Activated CD4-positive, CD25-positive, alpha-beta regulatory T cell treated with anti-CD3 and anti-CD28 coated beads, Interleukin-2, amount 50 U/mL, for 72 hours (primary cell): ENCODE measurements around the gene FABP3.

Source experiments
- DNase-seq: peaks from one replicate; pipeline ENCODE4 v3.0.0; 2021

The FABP3 gene

DNA sequence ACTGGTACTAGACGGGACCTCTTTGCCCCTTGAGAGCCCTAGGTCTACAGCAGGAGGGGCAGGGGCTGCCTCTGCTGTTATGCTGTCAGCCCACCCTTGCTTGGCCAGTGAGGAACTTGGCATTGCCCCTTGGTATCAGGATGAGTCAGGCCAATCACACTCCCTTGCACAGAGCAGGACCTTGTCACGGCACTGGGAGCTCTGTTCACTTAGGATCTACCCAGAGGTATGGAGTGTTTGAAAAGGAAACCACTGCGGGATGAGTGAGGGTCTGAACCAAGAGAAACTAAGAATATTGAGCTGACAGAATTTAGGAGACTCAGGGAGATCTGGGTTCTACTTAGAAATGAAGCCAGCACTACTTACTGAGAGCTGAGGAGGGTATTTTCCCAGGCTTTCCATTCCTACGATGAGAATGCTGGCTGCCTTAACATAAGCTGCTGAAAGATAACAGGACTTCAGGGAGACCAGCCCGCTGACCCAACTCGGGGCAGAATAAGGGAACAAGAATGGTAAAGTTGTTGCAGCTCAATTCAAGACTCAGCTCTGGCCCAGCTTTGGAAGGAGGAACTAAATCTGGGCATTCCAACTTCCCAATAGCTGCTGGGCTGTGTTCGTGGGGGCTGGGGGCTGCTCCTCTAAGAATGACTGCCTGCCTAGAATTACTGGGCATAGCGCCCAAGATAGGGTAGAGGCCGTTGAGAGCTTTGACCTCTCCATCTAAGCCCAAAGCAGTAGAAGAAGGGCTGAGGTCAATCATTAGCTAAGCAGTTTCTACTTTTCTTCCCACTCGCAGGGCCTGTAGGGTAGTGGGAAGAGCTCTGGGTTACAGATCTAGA, 1.5 kb downstream of the FABP3 start:
- DNase-seq: no peak

GRCh38 chr1:31370565-31370964, 2.3 kb downstream of the FABP3 start:
- DNase-seq: no peak

- no peak for DNase-seq
These were observed 2.9 kb downstream of the FABP3 start for GRCh38 chr1:31370021-31370420.

DNA sequence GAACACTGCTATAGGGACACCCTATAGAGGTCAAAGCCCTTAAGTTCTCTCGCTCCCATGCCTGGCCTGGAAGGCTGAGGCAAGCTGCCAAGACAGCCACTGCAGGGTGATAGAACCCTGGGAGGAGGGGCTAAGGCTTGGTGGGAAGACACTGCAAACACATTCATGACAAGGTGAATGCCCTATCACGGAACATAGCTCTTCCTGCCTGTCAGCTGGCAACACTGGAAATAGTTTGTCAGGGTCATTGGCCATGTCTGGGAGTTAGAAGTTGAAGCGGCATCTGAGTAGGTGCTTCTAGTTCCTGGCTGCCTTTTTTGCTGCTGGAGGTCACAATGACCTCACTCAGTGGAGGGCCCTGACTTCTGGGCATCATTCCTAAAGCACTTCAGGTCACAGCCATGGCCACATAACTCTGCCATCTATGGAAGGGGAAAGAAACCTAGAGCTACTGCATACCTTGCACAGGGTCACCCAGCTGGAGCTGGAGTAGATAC, 4.2 kb downstream of the FABP3 start:
- no peak for DNase-seq

GRCh38 chr1:31366796-31367195, 6.1 kb downstream of the FABP3 start:
- no peak for DNase-seq

DNA sequence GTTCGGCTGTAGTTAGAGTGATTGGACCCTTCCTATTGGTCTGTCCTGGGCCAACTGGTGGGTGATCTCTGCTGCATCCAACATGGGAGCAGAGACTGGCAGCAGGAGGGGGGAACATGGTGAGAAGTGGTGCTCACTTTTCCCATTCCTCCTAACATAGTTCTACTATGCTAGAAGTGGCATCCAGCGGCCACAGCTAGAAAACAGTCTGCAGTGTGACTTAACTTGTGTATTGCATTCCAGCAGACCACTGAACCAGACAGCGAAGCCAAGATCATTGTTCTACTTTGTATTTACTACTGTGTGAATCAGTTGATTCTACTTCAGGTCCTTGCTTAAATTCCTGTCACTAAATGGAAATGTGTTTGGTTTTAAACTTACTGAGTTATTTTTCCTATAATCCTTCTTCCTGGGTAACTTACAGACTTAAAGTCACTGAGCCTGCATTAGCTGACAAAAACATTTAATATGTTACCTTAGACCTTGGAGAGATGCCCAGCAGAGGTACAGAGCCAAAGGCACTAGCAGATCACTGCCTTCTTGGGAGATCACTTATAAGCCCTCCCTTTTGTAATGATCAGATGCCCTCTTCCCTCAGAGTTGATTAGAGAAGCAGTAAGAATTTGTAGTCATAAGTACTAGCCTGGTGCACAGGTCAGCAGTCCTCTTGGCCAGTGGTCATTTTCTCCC, 8.2 kb downstream of the FABP3 start:
- no peak for DNase-seq

DNA sequence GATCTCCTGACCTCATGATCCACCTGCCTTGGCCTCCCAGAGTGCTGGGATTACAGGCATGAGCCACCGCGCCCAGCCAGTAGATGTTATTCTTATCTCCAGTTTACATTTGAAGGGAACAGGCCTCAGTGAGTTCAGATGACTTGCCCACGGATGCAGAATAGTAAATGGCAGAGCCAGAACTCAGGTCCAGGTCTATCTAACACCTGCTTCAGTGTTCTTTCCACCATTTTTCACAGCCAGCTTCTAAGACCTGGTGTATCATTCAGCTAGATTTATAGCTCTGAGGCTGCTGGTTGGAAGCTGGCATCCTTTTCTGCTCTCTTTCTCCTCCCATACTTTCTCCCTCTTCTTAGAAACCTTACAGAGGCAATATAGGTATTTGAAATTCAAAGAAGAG, 10.8 kb downstream of the FABP3 start:
- no peak for DNase-seq

GRCh38 chr1:31361607-31362006, 11.3 kb downstream of the FABP3 start:
- DNase-seq: no peak

DNA sequence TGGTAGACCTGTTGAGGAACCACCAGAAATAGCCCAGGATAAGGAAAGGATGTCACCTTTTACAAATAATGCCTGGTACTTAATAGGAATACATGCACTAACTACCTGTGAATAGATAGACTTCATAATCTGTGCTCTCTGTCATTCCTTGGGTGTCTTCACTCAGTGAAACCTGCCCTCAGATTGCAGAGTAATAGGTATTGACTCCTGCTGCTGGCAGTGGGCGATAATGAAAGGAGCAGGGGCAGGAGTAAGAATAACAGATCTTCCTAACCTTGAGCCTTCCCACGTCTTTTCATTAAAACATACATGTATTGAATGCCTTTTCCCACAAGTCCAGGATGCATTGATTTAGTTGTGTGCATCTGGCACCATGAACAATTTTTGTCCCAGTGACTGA, 16.4 kb downstream of the FABP3 start:
- DNase-seq: no peak

DNA sequence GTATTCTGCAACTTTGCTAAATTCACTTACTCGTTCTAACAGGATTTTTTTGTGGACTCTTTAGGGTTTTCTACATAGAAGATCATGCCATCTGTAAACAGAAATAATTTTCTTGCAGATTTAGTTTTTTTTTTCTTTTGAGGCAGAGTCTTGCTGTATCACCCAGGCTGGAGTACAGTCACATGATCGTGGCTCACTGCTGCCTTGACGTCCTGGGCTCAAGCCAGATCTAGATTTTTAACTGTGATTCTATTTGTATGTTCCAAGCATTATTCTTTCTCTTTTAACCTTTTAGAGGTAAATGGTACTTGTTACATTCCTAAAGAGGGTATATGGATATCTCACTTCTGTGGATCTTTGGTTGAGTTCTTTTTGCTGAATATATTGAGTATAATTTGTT, 18.6 kb downstream of the FABP3 start:
- no peak for DNase-seq

DNA sequence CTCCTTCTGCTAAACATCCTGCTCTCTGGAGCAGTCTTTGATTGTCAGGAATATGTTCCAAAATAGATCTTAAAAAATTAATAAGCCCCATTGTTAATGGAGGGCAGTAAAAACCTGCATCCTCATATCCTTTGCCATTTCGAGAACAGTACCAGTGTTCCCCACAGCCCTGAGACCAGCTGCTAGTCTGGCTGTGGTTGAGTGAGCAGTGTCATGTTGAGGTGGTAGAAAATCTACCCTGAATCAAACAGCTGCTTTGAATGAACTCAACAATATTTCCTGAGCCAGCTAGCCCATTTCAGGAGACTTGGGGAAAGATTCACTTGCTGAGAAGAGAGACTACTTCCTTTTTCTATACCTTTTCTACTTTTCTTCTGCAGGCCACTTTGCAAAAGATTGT, 24.4 kb downstream of the FABP3 start:
- DNase-seq: no peak

- no peak for DNase-seq
These were observed 26.1 kb downstream of the FABP3 start for GRCh38 chr1:31346785-31347184.

DNA sequence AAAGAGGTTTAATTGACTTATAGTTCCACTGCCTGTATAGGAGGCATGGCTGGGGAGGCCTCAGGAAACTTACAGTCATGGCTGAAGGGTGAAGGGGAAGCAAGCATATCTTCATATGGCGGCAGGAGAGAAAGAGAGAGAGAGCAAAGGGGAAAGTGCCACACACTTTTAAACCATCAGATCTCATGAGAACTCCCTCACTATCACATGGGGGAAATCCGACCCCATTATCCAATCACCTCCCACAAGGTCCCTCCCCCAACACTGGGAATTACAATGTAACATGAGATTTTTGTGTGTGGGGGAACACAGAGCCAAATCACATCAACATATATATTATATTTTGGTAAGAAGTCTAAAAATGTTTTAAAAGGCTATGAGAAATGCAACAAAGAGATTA, 27.2 kb downstream of the FABP3 start:
- no peak for DNase-seq

DNA sequence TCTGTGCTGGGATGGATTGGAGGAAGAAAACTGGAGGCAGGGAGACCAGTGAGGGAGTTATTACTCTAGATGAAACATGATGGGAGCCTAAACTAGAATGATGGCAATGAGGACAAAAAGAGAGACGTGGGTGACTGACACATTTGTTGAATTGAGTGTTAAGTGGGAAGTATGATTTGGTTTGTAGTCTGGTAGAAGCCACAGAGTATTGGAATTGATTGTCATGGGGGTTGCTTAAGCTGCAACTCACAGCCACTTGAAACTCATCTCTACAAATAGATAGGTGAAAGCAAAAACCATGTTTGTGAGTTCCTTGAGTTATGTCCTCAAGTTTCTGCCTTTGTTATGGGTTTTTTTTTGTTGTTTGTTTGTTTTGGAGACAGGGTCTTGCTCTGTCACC, 28.4 kb downstream of the FABP3 start:
- DNase-seq: no peak

GRCh38 chr1:31336687-31337467, 36.0 kb downstream of the FABP3 start:
- no peak for DNase-seq

DNA sequence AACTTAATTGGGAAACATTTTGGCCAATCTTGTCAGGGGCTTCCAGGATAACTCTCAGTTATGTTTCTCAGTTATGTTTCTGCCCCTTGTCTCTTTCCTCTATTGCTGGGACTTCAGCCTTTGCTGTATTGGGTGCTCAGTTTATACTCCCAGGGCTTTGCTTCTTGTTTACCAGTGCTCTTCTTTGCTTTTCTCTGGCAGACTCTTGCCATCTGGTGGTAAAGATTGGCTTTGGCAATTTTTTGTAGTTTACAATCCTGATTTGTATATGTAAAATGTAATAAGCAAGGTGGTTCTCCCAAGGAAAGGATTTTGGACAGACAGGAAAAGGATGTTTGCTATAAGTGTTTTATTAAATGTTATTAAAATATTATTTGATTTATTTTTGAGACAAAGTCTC, 37.9 kb downstream of the FABP3 start:
- no peak for DNase-seq

DNA sequence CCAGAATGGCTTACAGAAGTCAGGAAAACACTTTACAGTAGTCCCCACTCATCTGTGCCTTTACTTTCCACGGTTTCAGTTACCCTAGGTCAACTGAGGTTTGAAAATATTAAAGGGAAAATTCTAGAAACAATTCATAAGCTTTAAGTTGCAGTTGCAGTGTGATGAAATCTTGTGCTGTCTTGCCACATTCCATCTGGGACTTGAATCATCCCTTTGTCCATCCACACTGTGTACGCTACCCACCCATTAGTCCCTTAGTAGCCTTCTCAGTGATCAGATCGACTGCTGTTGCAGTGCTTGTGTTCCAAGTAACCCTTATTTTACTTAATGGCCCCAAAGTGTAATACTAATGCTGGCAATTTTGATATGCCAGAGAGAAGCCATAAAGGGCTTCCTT, 45.5 kb downstream of the FABP3 start:
- DNase-seq: no peak

- DNase-seq: no peak
These were observed 46.4 kb downstream of the FABP3 start for GRCh38 chr1:31326461-31326860.

DNA sequence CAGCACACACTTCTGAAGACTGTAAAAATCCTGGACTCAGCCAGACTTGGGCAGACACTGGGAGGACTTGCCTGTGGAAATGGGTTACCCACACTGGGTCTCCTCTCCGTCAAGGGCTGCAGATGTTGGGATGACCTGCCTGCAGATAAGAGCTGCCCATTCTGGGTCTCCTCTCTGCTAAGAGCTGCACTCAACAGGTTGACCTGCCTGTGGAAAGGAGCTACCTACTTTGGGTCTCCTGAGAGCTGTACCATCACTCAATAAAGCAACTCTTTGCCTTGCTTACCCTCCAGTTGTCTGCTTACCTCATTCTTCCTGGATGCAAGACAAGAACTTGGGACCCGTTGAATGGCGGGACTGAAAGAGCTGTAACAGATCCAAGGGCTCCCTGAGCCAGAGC, 47.9 kb downstream of the FABP3 start:
- no peak for DNase-seq

GRCh38 chr1:31324093-31324492, 48.8 kb downstream of the FABP3 start:
- DNase-seq: no peak

DNA sequence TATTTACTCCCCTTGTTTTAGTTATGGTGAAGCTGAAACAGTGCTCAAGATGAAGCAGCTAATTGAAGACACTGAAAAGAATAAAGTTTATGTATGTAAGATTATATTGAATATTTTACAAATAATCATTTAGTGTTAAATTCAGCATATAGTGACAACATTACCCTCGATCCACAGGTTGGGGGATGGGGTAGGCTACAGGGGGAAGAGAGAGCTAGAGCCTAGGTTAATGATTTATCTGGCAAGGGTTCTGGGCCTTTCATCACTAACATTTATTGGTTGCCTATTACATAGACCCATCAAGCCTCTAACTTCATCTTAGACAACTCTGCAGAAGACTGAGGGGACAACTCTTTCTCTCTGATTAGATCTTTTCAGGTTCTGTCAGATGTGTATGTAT, 54.7 kb downstream of the FABP3 start:
- DNase-seq: no peak

GRCh38 chr1:31315902-31316301, 57.0 kb downstream of the FABP3 start:
- no peak for DNase-seq
